ENCODE results near the gene AARS2.

DNA sequence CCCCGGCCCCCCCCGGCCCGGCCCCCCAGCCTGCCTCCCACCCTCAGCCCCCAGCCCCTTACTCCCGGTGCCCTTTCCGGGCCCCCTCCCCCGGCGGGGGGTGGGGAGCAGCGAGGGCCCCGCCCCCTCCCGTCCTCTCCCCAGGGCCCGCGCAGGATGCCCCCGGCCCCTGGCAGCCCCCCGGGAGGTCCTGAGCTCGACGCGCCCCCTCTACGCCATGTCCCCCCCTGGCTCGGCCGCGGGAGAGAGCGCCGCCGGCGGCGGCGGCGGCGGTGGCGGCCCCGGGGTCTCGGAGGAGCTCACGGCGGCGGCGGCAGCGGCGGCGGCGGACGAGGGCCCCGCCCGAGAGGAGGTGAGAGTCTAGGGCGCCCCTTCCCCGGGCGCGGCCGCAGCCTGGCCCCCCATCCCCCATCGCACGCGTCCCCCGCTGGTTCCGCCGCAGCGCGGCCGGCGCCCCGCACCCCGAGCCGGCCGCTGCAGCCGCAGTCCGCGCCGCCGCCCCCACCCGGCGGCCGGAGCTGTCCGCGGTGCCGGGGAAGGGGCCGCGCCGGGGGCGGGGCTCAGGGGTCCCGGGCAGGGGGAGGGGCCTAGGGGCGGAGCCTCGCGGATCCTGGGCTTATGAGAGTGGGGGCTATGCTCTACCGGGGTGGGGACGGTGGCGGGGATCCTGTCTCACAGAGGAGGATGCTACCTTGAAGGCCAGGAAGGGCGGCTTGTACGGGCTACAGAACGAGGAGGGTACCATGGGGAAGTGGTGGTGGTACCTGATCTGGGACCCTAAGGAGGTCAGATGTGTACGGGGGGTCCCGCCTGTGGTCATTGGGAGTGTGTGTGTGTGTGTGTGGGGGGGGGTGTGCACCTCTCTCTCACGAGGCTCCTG lies 42.4 kb downstream of the AARS2 start:
- TF ChIP-seq, protein P1, sequence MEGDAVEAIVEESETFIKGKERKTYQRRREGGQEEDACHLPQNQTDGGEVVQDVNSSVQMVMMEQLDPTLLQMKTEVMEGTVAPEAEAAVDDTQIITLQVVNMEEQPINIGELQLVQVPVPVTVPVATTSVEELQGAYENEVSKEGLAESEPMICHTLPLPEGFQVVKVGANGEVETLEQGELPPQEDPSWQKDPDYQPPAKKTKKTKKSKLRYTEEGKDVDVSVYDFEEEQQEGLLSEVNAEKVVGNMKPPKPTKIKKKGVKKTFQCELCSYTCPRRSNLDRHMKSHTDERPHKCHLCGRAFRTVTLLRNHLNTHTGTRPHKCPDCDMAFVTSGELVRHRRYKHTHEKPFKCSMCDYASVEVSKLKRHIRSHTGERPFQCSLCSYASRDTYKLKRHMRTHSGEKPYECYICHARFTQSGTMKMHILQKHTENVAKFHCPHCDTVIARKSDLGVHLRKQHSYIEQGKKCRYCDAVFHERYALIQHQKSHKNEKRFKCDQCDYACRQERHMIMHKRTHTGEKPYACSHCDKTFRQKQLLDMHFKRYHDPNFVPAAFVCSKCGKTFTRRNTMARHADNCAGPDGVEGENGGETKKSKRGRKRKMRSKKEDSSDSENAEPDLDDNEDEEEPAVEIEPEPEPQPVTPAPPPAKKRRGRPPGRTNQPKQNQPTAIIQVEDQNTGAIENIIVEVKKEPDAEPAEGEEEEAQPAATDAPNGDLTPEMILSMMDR (IDR thresholded peaks at IDR 0.05) = no peak
- no peak for TF ChIP-seq POLR2A (IDR thresholded peaks at IDR 0.05)
- no peak for TF ChIP-seq EP300 (IDR thresholded peaks at IDR 0.05)
- no peak for TF ChIP-seq POLR2AphosphoS5 (IDR thresholded peaks at IDR 0.05)
